Smooth muscle cell of the brain vasculature (primary cell): ENCODE results near the gene DLGAP1.
"Not testable (repeated sequence)": the region's sequence is repeated elsewhere in the genome, so short reads cannot be mapped to it uniquely, and the experiment has no call there.

Experiments used
- DNase-seq: peaks from one replicate; pipeline ENCODE4 v3.0.0-alpha.2; 2012; ENCODE audit warnings: low read depth, low spot score

Gene DLGAP1

GRCh38 chr18:4385876-4386275 lies 69.2 kb downstream of the DLGAP1 start:
- no peak for DNase-seq

- DNase-seq: no peak
Observed at GRCh38 chr18:4384932-4385331, 70.2 kb downstream of the DLGAP1 start.

GRCh38 chr18:4374564-4374963 lies 80.5 kb downstream of the DLGAP1 start:
- DNase-seq: no peak

- no peak for DNase-seq
Observed at GRCh38 chr18:4369705-4370104, 85.4 kb downstream of the DLGAP1 start.

- no peak for DNase-seq
Observed at GRCh38 chr18:4360221-4360715, 94.8 kb downstream of the DLGAP1 start.

GRCh38 chr18:4358618-4359017 lies 96.5 kb downstream of the DLGAP1 start:
- no peak for DNase-seq

- DNase-seq: no peak
Observed at GRCh38 chr18:4357579-4357978, 97.5 kb downstream of the DLGAP1 start.

- DNase-seq: no peak
Observed at GRCh38 chr18:4356929-4357328, 98.2 kb downstream of the DLGAP1 start.

- no peak for DNase-seq
Observed at GRCh38 chr18:4353853-4354418, 101.2 kb downstream of the DLGAP1 start.

GRCh38 chr18:4352746-4353551 lies 102.2 kb downstream of the DLGAP1 start:
- DNase-seq: no peak

GRCh38 chr18:4351005-4351404 lies 104.1 kb downstream of the DLGAP1 start:
- no peak for DNase-seq

GRCh38 chr18:4335386-4335785 lies 119.7 kb downstream of the DLGAP1 start:
- DNase-seq: no peak

- no peak for DNase-seq
Observed at GRCh38 chr18:4333043-4333442, 122.1 kb downstream of the DLGAP1 start.

GRCh38 chr18:4319738-4320677 lies 135.1 kb downstream of the DLGAP1 start:
- no peak for DNase-seq

- no peak for DNase-seq
Observed at GRCh38 chr18:4318311-4318710, 136.8 kb downstream of the DLGAP1 start.

GRCh38 chr18:4311945-4312344 lies 143.2 kb downstream of the DLGAP1 start:
- not testable (repeated sequence) for DNase-seq

- no peak for DNase-seq
Observed at GRCh38 chr18:4311136-4311535, 144.0 kb downstream of the DLGAP1 start.

- DNase-seq: no peak
Observed at GRCh38 chr18:4309227-4309626, 145.9 kb downstream of the DLGAP1 start.

GRCh38 chr18:4308576-4308975 lies 146.5 kb downstream of the DLGAP1 start:
- DNase-seq: no peak

- no peak for DNase-seq
Observed at GRCh38 chr18:4299395-4299794, 155.7 kb downstream of the DLGAP1 start.

- no peak for DNase-seq
Observed at GRCh38 chr18:4293337-4293736, 161.8 kb downstream of the DLGAP1 start.

GRCh38 chr18:4292696-4293095 lies 162.4 kb downstream of the DLGAP1 start:
- DNase-seq: no peak
